ENCODE data around the gene OR7D4.
"Not testable (repeated sequence)": the region's sequence is repeated elsewhere in the genome, so short reads cannot be mapped to it uniquely, and the experiment has no call there.

OR7D4 gene

GRCh38 chr19:9219489-9219888, at the start of gene OR7D4:
OR7D4 (minus strand) TSS chr19:9219589; CDS start chr19:9214837, 4,752 bp downstream.
- H3K4me3 ChIP-seq = no peak within 1 kb of the TSS
- H3K27ac ChIP-seq = no peak within 1 kb of the TSS

DNA sequence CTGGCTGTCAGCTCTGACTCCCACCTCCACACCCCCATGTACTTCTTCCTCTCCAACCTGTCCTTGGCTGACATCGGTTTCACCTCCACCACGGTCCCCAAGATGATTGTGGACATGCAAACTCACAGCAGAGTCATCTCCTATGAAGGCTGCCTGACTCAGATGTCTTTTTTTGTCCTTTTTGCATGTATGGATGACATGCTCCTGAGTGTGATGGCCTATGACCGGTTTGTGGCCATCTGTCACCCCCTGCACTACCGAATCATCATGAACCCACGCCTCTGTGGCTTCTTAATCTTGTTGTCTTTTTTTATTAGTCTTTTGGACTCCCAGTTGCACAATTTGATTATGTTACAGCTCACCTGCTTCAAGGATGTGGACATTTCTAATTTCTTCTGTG, 31.8 kb upstream of the OR7D4 start:
- Histone ChIP-seq H3K27ac (no peak overlapping the region), H3K4me3 (no peak overlapping the region)

DNA sequence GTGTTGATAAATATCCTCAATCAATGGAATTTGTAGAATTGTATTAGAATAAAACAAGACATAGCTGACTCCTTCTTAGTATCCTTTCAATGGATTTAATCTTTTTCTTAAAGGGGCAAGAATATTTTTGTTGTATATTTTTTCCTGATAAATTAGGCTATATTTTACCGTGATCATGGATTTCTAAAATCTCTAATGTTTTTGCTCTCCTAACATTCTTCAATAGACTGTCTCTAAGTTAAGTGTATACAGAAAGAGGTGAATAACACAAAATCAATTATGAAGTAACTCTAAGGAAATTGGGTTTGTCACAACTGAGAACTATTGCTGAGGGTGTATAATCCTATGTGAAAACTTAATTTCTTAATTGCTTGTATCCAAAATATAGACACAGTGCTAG, 31.2 kb upstream of the OR7D4 start, which contains the start of gene OR7E24:
OR7E24 (plus strand) TSS at position 301 of the 400 bp plus-strand sequence. CDS start 114 bp downstream, outside the sequence.
- no peak within 1 kb of the TSS for H3K27ac ChIP-seq
- no peak within 1 kb of the TSS for H3K4me3 ChIP-seq

DNA sequence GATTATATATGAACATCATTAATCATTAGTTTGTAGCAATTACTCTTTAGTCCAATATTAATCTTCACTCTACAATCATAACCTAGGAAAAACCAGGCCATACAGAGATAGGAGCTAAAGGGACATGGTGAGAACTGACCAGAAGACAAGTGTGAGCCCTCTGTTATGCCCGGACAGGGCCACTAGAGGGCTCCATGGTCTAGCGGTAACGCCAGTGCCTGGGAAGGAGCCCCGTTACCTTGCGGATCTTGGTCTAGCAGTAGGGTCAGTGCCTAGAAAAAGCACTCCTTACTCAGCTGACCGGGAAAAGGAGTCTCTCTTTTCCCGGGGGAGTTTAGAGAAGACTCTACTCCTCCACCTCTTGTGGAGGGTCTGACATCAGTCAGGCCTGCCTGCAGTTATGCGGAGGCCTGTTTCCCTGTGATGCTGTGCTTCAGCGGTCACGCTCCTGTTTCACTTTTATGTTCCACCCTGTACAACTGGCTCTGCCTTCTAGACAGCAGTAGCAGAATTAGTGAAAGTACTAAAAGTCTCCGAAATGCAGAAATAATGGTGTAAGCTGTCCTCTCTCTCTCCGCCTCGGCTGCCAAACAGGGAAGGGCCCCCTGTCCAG, 13.8 kb downstream of the OR7D4 start:
- Histone ChIP-seq H3K27ac (no peak overlapping the region), H3K4me3 (peak overlapping the region in 3 of 7 experiments; percentile 3 to 16 (median 3))

DNA sequence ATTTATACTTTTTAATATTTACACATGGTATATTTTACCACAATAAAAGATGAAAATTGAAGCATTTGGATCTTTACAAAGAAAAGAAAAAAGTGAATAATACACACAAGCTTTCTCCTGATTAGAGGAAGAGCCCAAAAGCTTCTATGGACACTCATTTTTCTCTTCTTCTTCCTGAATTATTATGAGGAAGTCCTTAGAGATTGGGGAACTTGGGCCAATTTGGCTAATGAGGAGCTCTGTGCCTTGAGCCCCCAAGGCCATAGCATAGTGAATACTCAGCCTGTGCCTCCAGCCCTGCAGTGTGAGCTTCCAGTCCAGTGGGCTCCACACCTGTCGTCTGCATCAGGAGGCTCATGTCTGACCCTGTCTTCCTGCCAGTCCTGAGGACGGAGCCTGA, 21.3 kb downstream of the OR7D4 start:
- H3K27ac ChIP-seq, H3K4me3 ChIP-seq: not testable (repeated sequence)

DNA sequence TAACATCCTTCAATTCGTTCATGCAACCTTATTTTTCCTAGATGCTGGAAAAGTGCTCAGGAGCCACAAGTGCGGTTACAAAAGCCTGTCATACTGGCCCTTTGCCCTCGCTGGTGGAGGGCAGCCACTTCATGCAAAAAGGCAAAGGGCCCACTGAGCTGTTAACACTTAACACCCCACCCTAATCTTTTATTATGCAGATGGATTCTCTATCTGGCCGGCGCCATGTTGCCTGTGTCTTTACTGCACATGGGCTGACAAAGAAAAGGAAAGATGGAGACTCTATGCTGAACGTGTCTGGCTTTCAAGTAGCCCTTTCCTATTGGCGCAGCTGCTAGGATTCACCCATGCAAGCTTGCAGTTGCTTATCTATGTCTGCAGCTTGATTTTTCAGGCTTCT, 29.9 kb downstream of the OR7D4 start:
- Histone ChIP-seq H3K27ac (no peak overlapping the region), H3K4me3 (no peak overlapping the region)

- Histone ChIP-seq H3K4me3 (no peak overlapping the region), H3K27ac (no peak overlapping the region)
Observed at GRCh38 chr19:9187191-9187590, 32.2 kb downstream of the OR7D4 start.

DNA sequence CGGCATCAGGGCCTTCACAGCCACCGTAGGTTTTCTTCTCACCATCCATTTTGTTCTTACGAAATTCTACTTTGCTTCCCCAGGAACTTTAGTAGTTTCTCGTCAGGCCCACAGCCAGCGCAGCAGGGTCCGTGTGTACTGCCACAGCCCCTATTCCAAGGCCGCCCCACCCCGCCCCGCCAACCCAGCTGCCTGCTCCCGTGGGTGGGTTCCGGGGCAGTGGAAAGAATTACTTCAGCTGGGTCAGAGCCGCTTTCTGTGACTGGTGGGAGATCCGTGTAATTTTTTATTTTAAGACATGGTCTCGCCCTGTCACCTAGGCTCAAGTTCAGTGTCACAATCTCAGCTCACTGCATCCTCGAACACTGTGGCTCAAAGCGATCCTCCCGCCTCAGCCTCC, 36.4 kb downstream of the OR7D4 start:
- no peak overlapping the region for H3K27ac ChIP-seq
- H3K4me3 ChIP-seq = no peak overlapping the region

GRCh38 chr19:9178901-9179300, 40.5 kb downstream of the OR7D4 start, which contains the start of gene OR7D2:
OR7D2 (plus strand) TSS chr19:9178979; CDS start chr19:9185782, 6,803 bp downstream.
- no peak within 1 kb of the TSS for H3K4me3 ChIP-seq
- H3K27ac ChIP-seq = no peak within 1 kb of the TSS

DNA sequence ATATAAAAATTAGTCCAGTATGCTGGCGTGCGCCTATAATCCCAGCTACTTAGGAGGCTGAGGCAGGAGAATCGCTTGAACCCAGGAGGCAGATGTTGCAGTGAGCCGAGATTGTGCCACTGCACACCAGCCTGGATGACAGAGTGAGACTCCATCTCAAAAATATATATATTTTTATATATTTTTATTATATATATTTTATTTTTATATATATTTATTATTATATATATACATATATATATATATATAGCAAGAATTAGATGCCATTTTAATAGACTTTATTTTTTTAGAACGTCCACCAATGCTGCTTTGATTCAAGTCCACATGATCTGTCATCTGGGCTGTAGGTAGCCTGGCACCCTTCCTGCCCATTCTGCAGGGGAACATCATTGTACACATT, 44.1 kb downstream of the OR7D4 start:
- no peak overlapping the region for H3K4me3 ChIP-seq
- H3K27ac ChIP-seq = no peak overlapping the region

- H3K4me3 ChIP-seq = no peak overlapping the region
- H3K27ac ChIP-seq = no peak overlapping the region
Observed at GRCh38 chr19:9171393-9171991, 47.9 kb downstream of the OR7D4 start.

GRCh38 chr19:9166846-9167245, 52.5 kb downstream of the OR7D4 start:
- no peak overlapping the region for H3K4me3 ChIP-seq
- H3K27ac ChIP-seq = peak overlapping the region in 3 of 21 experiments; percentile 7 to 77 (median 29)

GRCh38 chr19:9165261-9165660, 54.1 kb downstream of the OR7D4 start:
- no peak overlapping the region for H3K4me3 ChIP-seq
- H3K27ac ChIP-seq = no peak overlapping the region

GRCh38 chr19:9161427-9161826, 58.0 kb downstream of the OR7D4 start:
- no peak overlapping the region for H3K4me3 ChIP-seq

More at GRCh38 chr19:9161427-9161826, 58.0 kb downstream of the OR7D4 start:
- no peak overlapping the region for H3K27ac ChIP-seq
